Epithelial cell of prostate (primary cell): ENCODE measurements around the gene SLC22A17.
"Not testable (repeated sequence)": the region's sequence is repeated elsewhere in the genome, so short reads cannot be mapped to it uniquely, and the experiment has no call there.

Experiments
- DNase-seq: peaks from one replicate; pipeline ENCODE4 v3.0.0-alpha.2; 2011; ENCODE audit warnings: low read depth, low spot score
- H3K27ac ChIP-seq: fragments of 450-650 bp; 2 replicates; pipeline ENCODE4 v1.5.1; 2017; ENCODE audit warnings: mild to moderate bottlenecking

SLC22A17 gene

GRCh38 chr14:23347406-23348296 is 5.0 kb downstream of the SLC22A17 start:
- no peak overlapping the region for H3K27ac ChIP-seq
- DNase-seq, result no peak

- no peak for DNase-seq
These were observed 5.8 kb downstream of the SLC22A17 start for GRCh38 chr14:23346693-23347405.

GRCh38 chr14:23345987-23346692 is 6.5 kb downstream of the SLC22A17 start:
- H3K27ac ChIP-seq, result no peak overlapping the region

More at GRCh38 chr14:23346693-23347405, 5.8 kb downstream of the SLC22A17 start:
- no peak overlapping the region for H3K27ac ChIP-seq

GRCh38 chr14:23344481-23344880 is 8.2 kb downstream of the SLC22A17 start:
- DNase-seq, result no peak
- H3K27ac ChIP-seq, result no peak overlapping the region

More at GRCh38 chr14:23345987-23346692, 6.5 kb downstream of the SLC22A17 start:
- no peak for DNase-seq

GRCh38 chr14:23339506-23340268 is 13.0 kb downstream of the SLC22A17 start:
- H3K27ac ChIP-seq, result no peak overlapping the region
- no peak for DNase-seq

GRCh38 chr14:23335623-23336022 is 17.1 kb downstream of the SLC22A17 start:
- H3K27ac ChIP-seq, result no peak overlapping the region
- DNase-seq, result no peak

GRCh38 chr14:23327947-23328744 is 24.5 kb downstream of the SLC22A17 start:
- peak; percentile 10 for DNase-seq
- no peak overlapping the region for H3K27ac ChIP-seq

- no peak overlapping the region for H3K27ac ChIP-seq
- no peak for DNase-seq
These were observed 26.0 kb downstream of the SLC22A17 start for GRCh38 chr14:23326491-23327332.

- H3K27ac ChIP-seq, DNase-seq: not testable (repeated sequence)
These were observed 26.9 kb downstream of the SLC22A17 start for GRCh38 chr14:23325746-23326145.

- H3K27ac ChIP-seq, result no peak overlapping the region
- DNase-seq, result no peak
These were observed 27.7 kb downstream of the SLC22A17 start for GRCh38 chr14:23324993-23325392.

GRCh38 chr14:23324455-23324846 is 28.2 kb downstream of the SLC22A17 start:
- no peak overlapping the region for H3K27ac ChIP-seq
- DNase-seq, result no peak

GRCh38 chr14:23323838-23324454 is 28.7 kb downstream of the SLC22A17 start:
- DNase-seq, result no peak
- H3K27ac ChIP-seq, result no peak overlapping the region

GRCh38 chr14:23322568-23323517 is 29.8 kb downstream of the SLC22A17 start:
- DNase-seq, result no peak

GRCh38 chr14:23321572-23322547 is 30.8 kb downstream of the SLC22A17 start:
- H3K27ac ChIP-seq, result peak overlapping the region; percentile 86
- DNase-seq, result no peak

More at GRCh38 chr14:23322568-23323517, 29.8 kb downstream of the SLC22A17 start:
- peak overlapping the region; percentile 86 for H3K27ac ChIP-seq
